Osteocyte (in vitro differentiated cells): ENCODE measurements around the gene SLC17A9. TPM values are rescaled to one million over a fixed set of nuclear protein-coding genes. Genes with fewer than 3 reads are reported as not detected.

ENCODE experiments used
- DNase-seq: peaks from one replicate; pipeline ENCODE4 v3.0.0; 2021; ENCODE audit warnings: mixed read lengths; ENCODE audit not compliant: unreplicated experiment; ENCODE audit errors: extremely low spot score
- H3K27ac Mint-ChIP-seq: one replicate; pipeline ENCODE4 v1.8.0; 2021; ENCODE audit warnings: mild to moderate bottlenecking, mixed read lengths; ENCODE audit not compliant: unreplicated experiment
- H3K27me3 Mint-ChIP-seq: one replicate; pipeline ENCODE4 v1.8.0; 2021; ENCODE audit warnings: mixed read lengths; ENCODE audit not compliant: unreplicated experiment
- H3K36me3 Mint-ChIP-seq: one replicate; pipeline ENCODE4 v1.8.0; 2021; ENCODE audit warnings: mixed read lengths; ENCODE audit not compliant: unreplicated experiment
- H3K4me1 Mint-ChIP-seq: one replicate; pipeline ENCODE4 v1.8.0; 2021; ENCODE audit warnings: mixed read lengths; ENCODE audit not compliant: unreplicated experiment
- H3K4me3 Mint-ChIP-seq: one replicate; pipeline ENCODE4 v1.8.0; 2021; ENCODE audit warnings: mild to moderate bottlenecking, moderate library complexity, mixed read lengths; ENCODE audit not compliant: unreplicated experiment
- H3K9me3 Mint-ChIP-seq: one replicate; pipeline ENCODE4 v1.8.0; 2021; ENCODE audit warnings: mixed read lengths; ENCODE audit not compliant: unreplicated experiment
- CTCF ChIP-seq: fragments of 200-600 bp; sonication (generic); IDR thresholded peaks from 2 replicates; pipeline ENCODE4 v1.5.0; 2021; ENCODE audit warnings: antibody characterized with exemption, mild to moderate bottlenecking, moderate library complexity
- total RNA-seq: library from RNA; stranded (reverse); gene quantifications from 2 replicates; pipeline ENCODE4 v1.2.1, GENCODE V29; 2021

SLC17A9 gene
- total RNA-seq, 1 donor from 2014 or later: not detected

GRCh38 chr20:62971211-62971949 lies 18.9 kb downstream of the SLC17A9 start:
- Mint-ChIP-seq H3K4me3 (no peak overlapping the region), H3K27ac (no peak overlapping the region)

GRCh38 chr20:62971950-62972844 lies 19.7 kb downstream of the SLC17A9 start:
- peak overlapping the region; percentile 60 for H3K4me3 Mint-ChIP-seq
- no peaks in the 10 kb centered on the region for H3K9me3 Mint-ChIP-seq
- H3K27me3 Mint-ChIP-seq: peaks cover 28% of the 10 kb centered on the region
- peaks cover 2% of the 10 kb centered on the region for H3K4me1 Mint-ChIP-seq
- H3K27ac Mint-ChIP-seq: no peak overlapping the region
- peak; percentile 87 for TF ChIP-seq CTCF
- H3K36me3 Mint-ChIP-seq: no peaks in the 10 kb centered on the region
- peak; percentile 95 for DNase-seq

More at GRCh38 chr20:62971211-62971949, 18.9 kb downstream of the SLC17A9 start:
- TF ChIP-seq CTCF: no peak
- DNase-seq: no peak
- no peaks in the 10 kb centered on the region for H3K36me3 Mint-ChIP-seq
- peaks cover 2% of the 10 kb centered on the region for H3K4me1 Mint-ChIP-seq
- no peaks in the 10 kb centered on the region for H3K9me3 Mint-ChIP-seq
- H3K27me3 Mint-ChIP-seq: peaks cover 25% of the 10 kb centered on the region

GRCh38 chr20:62972845-62973745 lies 20.6 kb downstream of the SLC17A9 start:
- no peak for DNase-seq
- no peak overlapping the region for H3K27ac Mint-ChIP-seq
- TF ChIP-seq CTCF: no peak
- peaks cover 2% of the 10 kb centered on the region for H3K4me1 Mint-ChIP-seq
- no peak overlapping the region for H3K4me3 Mint-ChIP-seq
- no peaks in the 10 kb centered on the region for H3K36me3 Mint-ChIP-seq
- H3K27me3 Mint-ChIP-seq: peaks cover 28% of the 10 kb centered on the region
- no peaks in the 10 kb centered on the region for H3K9me3 Mint-ChIP-seq

GRCh38 chr20:62975251-62975760 lies 22.8 kb downstream of the SLC17A9 start:
- TF ChIP-seq CTCF: no peak
- Mint-ChIP-seq H3K4me1 (peaks cover 2% of the 10 kb centered on the region), H3K27me3 (peaks cover 38% of the 10 kb centered on the region), H3K36me3 (no peaks in the 10 kb centered on the region), H3K4me3 (no peak overlapping the region), H3K27ac (no peak overlapping the region), H3K9me3 (no peaks in the 10 kb centered on the region)
- no peak for DNase-seq
